GM12865 (cell line): ENCODE measurements around the gene NDUFA11.
A peak's percentile ranks its signal among the peaks of the same experiment; 100 is the strongest.

Experiments used
- DNase-seq: peaks from one replicate; pipeline ENCODE4 v3.0.0; 2010; ENCODE audit warnings: low read depth
- H3K4me3 ChIP-seq: 2 replicates; pipeline ENCODE4 v1.5.1; 2011; ENCODE audit warnings: mild to moderate bottlenecking, low read depth, low read length, control low read depth
- TF ChIP-seq, protein P1 (sequence below): IDR thresholded peaks from 2 replicates; pipeline ENCODE4 v1.5.1; 2011; ENCODE audit warnings: low read length, control low read depth, low read depth, inconsistent platforms; ENCODE audit not compliant: insufficient read depth; ENCODE audit errors: missing control alignments

Gene NDUFA11

DNA sequence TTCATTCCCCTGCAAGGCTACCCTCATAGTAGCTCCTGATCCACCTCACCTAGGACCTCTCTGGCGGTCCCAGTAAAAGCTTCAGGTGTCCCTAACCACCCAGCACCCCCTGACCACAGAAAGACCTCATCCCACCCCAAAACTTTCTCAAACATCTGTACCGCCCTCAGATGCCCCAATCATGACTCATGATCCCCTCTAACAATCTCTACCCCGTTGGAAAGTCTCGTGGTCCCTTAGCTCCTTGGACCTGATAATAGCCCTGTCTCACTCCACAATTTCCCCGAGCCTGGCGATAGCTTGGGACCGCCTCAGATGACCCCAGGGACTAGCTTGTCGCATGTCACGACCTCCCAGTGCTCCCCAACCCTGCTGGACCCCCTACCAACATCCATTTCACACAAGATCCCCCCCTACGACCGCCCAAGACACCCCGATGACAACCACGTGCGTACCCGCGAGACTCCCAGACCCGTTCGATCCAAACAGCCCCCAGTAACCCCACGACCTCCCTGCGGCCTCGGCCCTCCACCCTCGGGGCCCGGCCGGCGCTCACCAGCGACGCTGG, 450 bp downstream of the NDUFA11 start:
- peak overlapping the region; percentile 74 for H3K4me3 ChIP-seq
- DNase-seq: no peak
- TF ChIP-seq, protein P1, sequence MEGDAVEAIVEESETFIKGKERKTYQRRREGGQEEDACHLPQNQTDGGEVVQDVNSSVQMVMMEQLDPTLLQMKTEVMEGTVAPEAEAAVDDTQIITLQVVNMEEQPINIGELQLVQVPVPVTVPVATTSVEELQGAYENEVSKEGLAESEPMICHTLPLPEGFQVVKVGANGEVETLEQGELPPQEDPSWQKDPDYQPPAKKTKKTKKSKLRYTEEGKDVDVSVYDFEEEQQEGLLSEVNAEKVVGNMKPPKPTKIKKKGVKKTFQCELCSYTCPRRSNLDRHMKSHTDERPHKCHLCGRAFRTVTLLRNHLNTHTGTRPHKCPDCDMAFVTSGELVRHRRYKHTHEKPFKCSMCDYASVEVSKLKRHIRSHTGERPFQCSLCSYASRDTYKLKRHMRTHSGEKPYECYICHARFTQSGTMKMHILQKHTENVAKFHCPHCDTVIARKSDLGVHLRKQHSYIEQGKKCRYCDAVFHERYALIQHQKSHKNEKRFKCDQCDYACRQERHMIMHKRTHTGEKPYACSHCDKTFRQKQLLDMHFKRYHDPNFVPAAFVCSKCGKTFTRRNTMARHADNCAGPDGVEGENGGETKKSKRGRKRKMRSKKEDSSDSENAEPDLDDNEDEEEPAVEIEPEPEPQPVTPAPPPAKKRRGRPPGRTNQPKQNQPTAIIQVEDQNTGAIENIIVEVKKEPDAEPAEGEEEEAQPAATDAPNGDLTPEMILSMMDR: no peak

DNA sequence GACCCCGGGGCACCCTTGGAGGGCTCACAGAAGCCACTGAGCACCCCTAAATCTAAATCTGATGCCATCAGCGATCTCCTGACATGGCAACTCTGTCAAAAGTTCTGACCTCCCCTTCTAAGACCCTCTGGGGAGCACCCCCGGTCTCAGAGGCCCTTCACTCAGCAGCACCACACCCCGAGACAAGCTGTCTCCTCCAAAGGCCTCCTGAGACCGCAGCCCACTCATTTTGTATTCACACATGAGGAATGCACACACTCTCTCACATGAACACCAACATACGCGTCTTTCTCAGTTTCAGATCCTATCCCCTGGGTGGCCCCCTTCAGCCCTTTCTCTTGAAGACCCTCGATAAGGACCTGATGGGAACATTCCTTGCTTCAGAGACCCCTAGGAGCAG, 2.6 kb downstream of the NDUFA11 start:
- TF ChIP-seq, protein P1: no peak
- no peak for DNase-seq
- no peak overlapping the region for H3K4me3 ChIP-seq

DNA sequence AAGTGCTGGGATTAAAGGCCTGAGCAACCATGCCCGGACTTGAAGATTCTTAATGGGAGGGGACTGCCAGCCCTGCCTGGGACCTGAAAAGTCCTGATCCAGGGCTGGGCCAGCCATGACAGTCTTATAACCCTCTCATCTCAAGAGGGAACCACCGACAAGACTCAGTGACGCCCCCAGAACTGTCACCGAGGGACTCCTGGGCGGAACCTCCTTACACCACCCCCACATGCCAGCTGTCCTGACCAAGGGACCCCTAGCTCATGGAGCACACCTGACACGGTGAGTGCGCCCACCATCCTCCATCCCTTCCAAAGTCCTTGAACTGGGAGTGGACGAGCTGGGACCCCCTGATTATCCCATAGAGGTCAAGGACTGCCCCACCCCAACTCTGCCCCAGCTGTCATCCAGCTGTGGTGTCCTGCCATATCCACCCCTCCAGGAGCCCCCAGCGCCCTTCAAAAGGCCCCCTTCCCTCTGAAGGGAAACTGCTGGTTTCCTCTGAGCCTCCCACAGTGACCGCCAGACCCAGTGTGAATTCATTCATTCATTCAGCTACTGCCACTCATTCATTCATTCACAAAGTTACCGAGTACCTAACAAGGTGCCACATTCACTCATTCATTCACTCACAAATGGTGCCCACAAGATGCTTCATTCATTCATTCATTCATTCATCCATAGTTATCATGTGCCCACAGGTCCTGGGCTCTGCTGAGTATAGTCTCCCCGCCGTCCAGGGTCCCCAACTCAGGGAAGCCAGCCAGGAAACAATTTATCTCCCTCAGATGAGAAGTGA, 3.7 kb downstream of the NDUFA11 start:
- no peak overlapping the region for H3K4me3 ChIP-seq
- TF ChIP-seq, protein P1: no peak
- no peak for DNase-seq

DNA sequence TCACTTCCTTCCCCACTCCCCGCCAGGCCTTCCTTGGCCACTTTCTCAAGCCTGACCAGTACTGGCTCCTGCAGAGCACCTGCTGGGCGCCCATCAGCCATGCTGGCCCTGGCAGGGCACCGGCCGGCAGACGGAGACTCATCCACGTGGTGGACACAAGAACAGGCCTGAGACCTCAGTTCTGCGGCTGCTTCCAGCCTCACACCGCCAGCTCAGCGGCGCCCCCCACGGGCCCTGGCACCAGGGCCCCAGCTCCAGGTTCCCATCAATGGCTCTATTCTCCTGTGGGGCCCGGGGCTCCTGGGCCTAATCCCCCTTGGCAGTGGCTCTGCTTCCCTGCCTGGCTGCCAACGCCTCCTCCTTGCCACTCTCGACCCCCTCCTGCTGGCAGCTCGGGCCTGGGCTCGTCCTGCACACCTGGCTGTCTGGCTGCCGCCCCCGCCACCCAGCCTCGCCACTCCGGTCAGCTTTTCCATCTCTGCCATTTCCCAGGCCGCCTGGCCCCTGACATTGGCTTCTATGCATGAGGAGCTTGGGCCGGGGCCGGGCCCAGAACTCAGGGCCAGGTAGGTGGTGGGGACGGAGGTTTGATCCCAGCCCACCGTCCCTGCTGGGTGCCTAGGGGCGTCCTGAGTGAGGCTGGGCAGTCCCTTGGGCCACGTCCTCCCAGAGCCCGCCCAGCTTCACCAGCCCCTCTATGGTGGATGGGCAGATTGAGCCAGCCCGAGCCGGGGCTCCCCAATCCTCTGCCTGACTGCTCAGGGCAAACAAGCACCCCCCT, 6.2 kb downstream of the NDUFA11 start:
- no peak for DNase-seq
- H3K4me3 ChIP-seq: no peak overlapping the region
- TF ChIP-seq, protein P1: no peak

DNA sequence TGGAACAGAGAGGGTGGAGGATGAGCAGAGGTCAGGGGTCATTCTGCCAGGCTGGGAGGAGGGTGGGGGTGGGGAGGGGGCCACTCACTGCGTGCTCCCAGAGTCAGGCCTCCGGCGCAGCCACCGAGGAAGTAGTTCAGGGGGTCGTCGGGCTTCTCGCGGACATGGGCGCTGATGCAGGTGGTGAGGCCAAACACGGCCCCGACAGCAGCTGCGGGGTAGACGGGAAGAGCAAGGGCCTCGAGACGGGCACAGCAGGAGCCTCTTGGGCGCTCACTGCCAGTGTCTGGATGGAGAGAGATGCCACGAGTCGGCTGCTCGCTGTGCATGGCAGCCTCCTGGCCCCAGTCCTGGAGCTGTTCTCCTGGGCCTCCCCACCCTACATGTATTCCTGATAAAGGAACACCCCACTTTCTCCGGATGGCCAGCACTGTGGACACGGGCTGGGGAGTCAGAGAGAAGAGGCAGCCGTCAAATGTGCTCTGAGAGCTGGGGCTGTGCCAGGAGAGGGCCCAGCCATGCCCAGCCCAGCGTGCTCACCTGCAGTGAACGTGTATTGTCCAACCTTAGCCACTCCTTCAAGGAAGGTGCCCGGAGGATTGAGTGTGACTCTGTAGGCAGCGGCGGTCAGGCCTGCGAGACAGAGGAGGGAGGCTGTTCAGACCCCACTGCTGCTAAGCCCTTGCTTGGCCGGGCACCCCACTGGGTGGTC, 7.1 kb downstream of the NDUFA11 start:
- DNase-seq: no peak
- TF ChIP-seq, protein P1: no peak
- no peak overlapping the region for H3K4me3 ChIP-seq

DNA sequence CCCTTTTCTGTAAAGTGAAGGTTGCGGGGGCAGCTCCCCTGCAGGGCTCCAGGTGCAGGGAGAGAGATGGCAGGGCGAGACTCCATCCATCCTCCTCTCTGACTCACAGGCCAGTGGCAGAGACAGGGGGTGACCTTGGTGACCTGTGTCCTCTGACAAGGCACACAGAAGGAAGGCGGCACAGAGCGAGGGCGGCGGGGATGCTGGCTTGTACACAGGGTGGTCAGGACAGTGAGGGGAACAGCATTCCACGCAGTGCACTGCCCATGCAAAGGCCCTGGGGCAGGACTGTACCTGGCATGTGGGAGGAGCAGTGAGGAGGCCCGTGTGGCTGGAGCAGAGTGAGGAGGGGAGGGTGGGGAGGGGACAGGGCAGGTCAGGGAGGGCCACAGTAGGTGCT, 7.7 kb downstream of the NDUFA11 start:
- no peak for DNase-seq
- TF ChIP-seq, protein P1: no peak
- H3K4me3 ChIP-seq: no peak overlapping the region
